IMR-90 (cell line): ENCODE results near the gene ZNF841. TPM values are rescaled to one million over a fixed set of nuclear protein-coding genes. Genes with fewer than 3 reads are reported as not detected.

Experiments used
- ATAC-seq: fragments of 200-7000 bp; cut with Tn5 transposase; 2 replicates; pipeline ENCODE4 v1.9.1; 2020; ENCODE audit warnings: low read depth, mild to moderate bottlenecking, moderate library complexity
- BruUV-seq: library from RNA; stranded (reverse); fragments of 400-500 nt; replicated peaks from 2 replicates; lab custom pipeline; 2021; lab: Mats Ljungman, UMichigan
- CTCF ChIA-PET: fragments of 300-600 bp; formaldehyde crosslinking; extraction: SDS; loops from one replicate; lab custom pipeline; 2021; ENCODE audit warnings: antibody characterized with exemption; lab: Yijun Ruan, JAX
- POLR2A ChIA-PET: fragments of 300-600 bp; sonication (Branson Sonifier 250); formaldehyde crosslinking; loops from one replicate; lab custom pipeline; 2022; ENCODE audit warnings: antibody characterized with exemption; ENCODE audit not compliant: unreplicated experiment; lab: Charles Lee
- DNase-seq: peaks from one replicate; pipeline ENCODE4 v3.0.0; 2013
- H2AFZ ChIP-seq: replicated peaks from 2 replicates; pipeline ENCODE3; 2013; ENCODE audit warnings: low read length, mild to moderate bottlenecking; ENCODE audit not compliant: poor library complexity
- H2AK5ac ChIP-seq: 2 replicates; pipeline ENCODE4 v1.6.1; 2013; ENCODE audit warnings: low read depth, low read length, inconsistent platforms
- H2AK9ac ChIP-seq: replicated peaks from 2 replicates; pipeline ENCODE3; 2013; ENCODE audit warnings: mild to moderate bottlenecking, low read depth, low read length, moderate library complexity; ENCODE audit not compliant: poor library complexity
- H2BK120ac ChIP-seq: 2 replicates; pipeline ENCODE4 v1.6.1; 2013; ENCODE audit warnings: low read depth, low read length, inconsistent platforms
- H2BK15ac ChIP-seq: 3 replicates; pipeline ENCODE4 v1.6.1; 2013; ENCODE audit warnings: low read depth, low read length, inconsistent platforms
- H2BK20ac ChIP-seq: 2 replicates; pipeline ENCODE4 v1.6.1; 2013; ENCODE audit warnings: low read depth, mild to moderate bottlenecking, inconsistent platforms, low read length, moderate library complexity
- H2BK5ac ChIP-seq: 2 replicates; pipeline ENCODE4 v1.6.1; 2013; ENCODE audit warnings: mild to moderate bottlenecking, low read depth, low read length, inconsistent platforms; ENCODE audit not compliant: poor library complexity, severe bottlenecking
- H3K14ac ChIP-seq: replicated peaks from 2 replicates; pipeline ENCODE4 v1.6.1; 2013; ENCODE audit warnings: low read depth, low read length, inconsistent platforms
- H3K18ac ChIP-seq: 2 replicates; pipeline ENCODE4 v1.6.1; 2013; ENCODE audit warnings: low read depth, low read length, control low read depth
- H3K23ac ChIP-seq: 2 replicates; pipeline ENCODE4 v1.6.1; 2013; ENCODE audit warnings: low read depth, low read length, inconsistent platforms
- H3K27ac ChIP-seq: 2 replicates; pipeline ENCODE4 v1.5.1; 2013; ENCODE audit warnings: mild to moderate bottlenecking, control low read depth, low read length; ENCODE audit not compliant: insufficient read depth
- H3K27me3 ChIP-seq: 2 replicates; pipeline ENCODE4 v1.6.1; 2013; ENCODE audit warnings: low read length; ENCODE audit not compliant: control insufficient read depth, insufficient read depth
- H3K36me3 ChIP-seq: 2 replicates; pipeline ENCODE4 v1.6.1; 2013; ENCODE audit warnings: low read length, mixed read lengths; ENCODE audit not compliant: control insufficient read depth, insufficient read depth
- H3K4ac ChIP-seq: 2 replicates; pipeline ENCODE4 v1.6.1; 2013; ENCODE audit warnings: low read depth, low read length, inconsistent platforms
- H3K4me1 ChIP-seq: 2 replicates; pipeline ENCODE4 v1.6.1; 2013; ENCODE audit warnings: low read length, mixed read lengths; ENCODE audit not compliant: control insufficient read depth, insufficient read depth
- H3K4me2 ChIP-seq: 2 replicates; pipeline ENCODE4 v1.6.1; 2013; ENCODE audit warnings: low read depth, mild to moderate bottlenecking, control low read depth, low read length, moderate library complexity
- H3K4me3 ChIP-seq: 2 replicates; pipeline ENCODE4 v1.5.1; 2013; ENCODE audit warnings: low read depth, mild to moderate bottlenecking, control low read depth, low read length, moderate library complexity; ENCODE audit not compliant: insufficient read depth
- H3K56ac ChIP-seq: 2 replicates; pipeline ENCODE4 v1.6.1; 2013; ENCODE audit warnings: low read length, inconsistent platforms; ENCODE audit not compliant: insufficient read depth; ENCODE audit errors: extremely low read depth
- H3K79me1 ChIP-seq, 2 experiments: 2 replicates each; pipeline ENCODE4 v1.6.1; 2013; ENCODE audit warnings: low read length in 2 of 2, inconsistent platforms in 1 of 2, low read depth in 1 of 2
- H3K9ac ChIP-seq: 2 replicates; pipeline ENCODE4 v1.6.1; 2013; ENCODE audit warnings: low read depth, low read length, control low read depth
- H3K9me1 ChIP-seq: 2 replicates; pipeline ENCODE4 v1.6.1; 2013; ENCODE audit warnings: low read length, inconsistent platforms; ENCODE audit not compliant: insufficient read depth
- H3K9me3 ChIP-seq: 2 replicates; pipeline ENCODE4 v1.6.1; 2013; ENCODE audit warnings: low read length; ENCODE audit not compliant: control insufficient read depth, insufficient read depth
- H4K20me1 ChIP-seq: 2 replicates; pipeline ENCODE4 v1.6.1; 2013; ENCODE audit warnings: low read length, inconsistent platforms; ENCODE audit not compliant: insufficient read depth
- H4K5ac ChIP-seq: 2 replicates; pipeline ENCODE4 v1.6.1; 2013; ENCODE audit warnings: mild to moderate bottlenecking, low read depth, low read length, control low read depth
- H4K8ac ChIP-seq, 2 experiments: 2 replicates each; pipeline ENCODE4 v1.6.1; 2013; ENCODE audit warnings: low read depth in 2 of 2, low read length in 2 of 2, control low read depth in 1 of 2, inconsistent platforms in 1 of 2
- H4K91ac ChIP-seq: 2 replicates; pipeline ENCODE4 v1.6.1; 2013; ENCODE audit warnings: low read depth, low read length, inconsistent platforms; ENCODE audit not compliant: insufficient read depth
- MAZ ChIP-seq: IDR thresholded peaks from 2 replicates; pipeline ENCODE4 v1.6.1; 2012; ENCODE audit warnings: low read depth, mild to moderate bottlenecking, low read length, improper control_type of control experiment, moderate library complexity, borderline replicate concordance
- WGBS, 2 experiments: methylation state at CpG; one replicate each; pipeline versions ENCODE4 v1.1.5 to v1.1.7; 2013; ENCODE audit warnings: missing lambda C conversion rate in 2 of 2; ENCODE audit not compliant: insufficient read length in 1 of 2; ENCODE audit errors: extremely low coverage in 2 of 2; 5-methylcytosine and 5-hydroxymethylcytosine counted together
- dilution Hi-C: fragments of 300-500 bp; cut with HindIII; formaldehyde crosslinking; loops from one replicate; pipeline ENCODE4 v1.14.3; 2018; ENCODE audit warnings: low sequenced_read_pairs; ENCODE audit not compliant: unreplicated experiment
- in situ Hi-C: fragments of 300-500 bp; cut with MboI; formaldehyde crosslinking; loops from 3 replicates; pipeline ENCODE4 v1.14.3; 2019; ENCODE audit warnings: low sequenced_read_pairs, inconsistent platforms, mixed read lengths
- intact Hi-C: fragments of 100-400 bp; cut with micrococcal nuclease; formaldehyde crosslinking; loops from 2 replicates; pipeline ENCODE4 v1.10.0; 2022
- polyA plus RNA-seq, 3 experiments: library from polyadenylated mRNA; depleted of rRNA; stranded (reverse); fragments of >200 nt; gene quantifications; 2 replicates each; pipeline ENCODE4 v1.2.3, GENCODE V29; 2012; ENCODE audit warnings: low replicate concordance in 1 of 3
- total RNA-seq: library from RNA; depleted of rRNA; stranded (reverse); fragments of >200 nt; gene quantifications from 2 replicates; pipeline ENCODE4 v1.2.3, GENCODE V29; 2012
- TF ChIP-seq, protein P1 (sequence below): fragments of 150-350 bp; IDR thresholded peaks from 2 replicates; pipeline ENCODE4 v1.6.1; 2016; ENCODE audit warnings: low read depth, mild to moderate bottlenecking, low read length, moderate library complexity, borderline replicate concordance

Gene ZNF841
- total and polyA plus RNA-seq, 2 of the 4 experiments (the other 2 are of a cell fraction): 8.5 to 28.9 TPM

DNA sequence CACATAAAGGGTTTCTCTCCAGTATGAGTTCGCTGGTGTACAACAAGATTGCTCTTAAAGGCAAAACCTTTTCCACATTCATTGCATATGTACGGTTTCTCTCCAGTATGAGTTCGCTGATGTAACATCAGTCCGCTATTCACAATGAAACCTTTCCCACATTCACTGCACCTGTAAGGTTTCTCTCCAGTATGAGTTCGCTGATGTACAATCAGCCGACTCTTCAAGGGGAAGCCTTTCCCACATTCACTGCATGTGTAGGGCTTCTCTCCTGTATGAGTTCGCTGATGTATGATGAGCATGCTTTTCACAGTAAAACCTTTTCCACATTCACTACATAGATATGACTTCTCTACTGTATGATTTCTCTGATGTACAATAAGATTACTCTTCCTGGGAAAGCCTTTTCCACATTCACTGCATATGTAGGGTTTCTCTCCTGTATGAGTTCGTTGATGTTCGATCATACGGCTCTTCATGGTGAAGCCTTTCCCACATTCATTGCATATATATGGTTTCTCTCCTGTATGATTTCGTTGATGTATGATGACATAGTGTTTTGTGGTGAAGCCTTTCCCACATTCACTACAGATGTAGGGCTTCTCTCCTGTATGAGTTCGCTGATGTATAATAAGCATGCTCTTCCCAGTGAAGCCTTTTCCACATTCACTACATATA, 61.4 kb downstream of the ZNF841 start:
- Histone ChIP-seq H3K18ac (no peak overlapping the region), H4K20me1 (no peaks in the 10 kb centered on the region), H2AK5ac (no peak overlapping the region), H4K91ac (no peak overlapping the region), H3K9me1 (no peaks in the 10 kb centered on the region), H2AK9ac (no peak overlapping the region), H3K4me3 (no peak overlapping the region), H2BK15ac (no peak overlapping the region), H3K36me3 (peaks cover 49% of the 10 kb centered on the region), H3K4me2 (no peak overlapping the region), H2BK120ac (no peak overlapping the region), H2BK5ac (no peak overlapping the region), H3K14ac (no peak overlapping the region), H3K9me3 (peaks cover 65% of the 10 kb centered on the region), H4K8ac (no peak overlapping the region), H2BK20ac (no peak overlapping the region), H3K9ac (no peak overlapping the region), H3K79me1 (no peaks in the 10 kb centered on the region), H3K4me1 (no peaks in the 10 kb centered on the region), H2AFZ (no peak overlapping the region), H3K56ac (no peak overlapping the region), H4K5ac (no peak overlapping the region), H3K27ac (no peak overlapping the region), H3K4ac (no peak overlapping the region), H3K27me3 (no peaks in the 10 kb centered on the region), H3K23ac (no peak overlapping the region)
- intact Hi-C loops (no loop called here), in situ Hi-C loops (no loop called here), dilution Hi-C loops (no loop called here)
- ATAC-seq (no peak), DNase-seq (peak; percentile 8)
- POLR2A ChIA-PET: no interaction called here
- no peak for TF ChIP-seq MAZ
- TF ChIP-seq, protein P1, sequence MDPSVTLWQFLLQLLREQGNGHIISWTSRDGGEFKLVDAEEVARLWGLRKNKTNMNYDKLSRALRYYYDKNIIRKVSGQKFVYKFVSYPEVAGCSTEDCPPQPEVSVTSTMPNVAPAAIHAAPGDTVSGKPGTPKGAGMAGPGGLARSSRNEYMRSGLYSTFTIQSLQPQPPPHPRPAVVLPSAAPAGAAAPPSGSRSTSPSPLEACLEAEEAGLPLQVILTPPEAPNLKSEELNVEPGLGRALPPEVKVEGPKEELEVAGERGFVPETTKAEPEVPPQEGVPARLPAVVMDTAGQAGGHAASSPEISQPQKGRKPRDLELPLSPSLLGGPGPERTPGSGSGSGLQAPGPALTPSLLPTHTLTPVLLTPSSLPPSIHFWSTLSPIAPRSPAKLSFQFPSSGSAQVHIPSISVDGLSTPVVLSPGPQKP: no peak
- WGBS, 2 experiments: 100% methylated on average over 1 of the region's 12 CpGs; no CpG with 5 or more reads in 1 of the 2 experiments
- CTCF ChIA-PET: no interaction called here
- BruUV-seq: no TSS peak
